Measurements from ENCODE around the gene DGKZ.

- TF ChIP-seq, protein P1, sequence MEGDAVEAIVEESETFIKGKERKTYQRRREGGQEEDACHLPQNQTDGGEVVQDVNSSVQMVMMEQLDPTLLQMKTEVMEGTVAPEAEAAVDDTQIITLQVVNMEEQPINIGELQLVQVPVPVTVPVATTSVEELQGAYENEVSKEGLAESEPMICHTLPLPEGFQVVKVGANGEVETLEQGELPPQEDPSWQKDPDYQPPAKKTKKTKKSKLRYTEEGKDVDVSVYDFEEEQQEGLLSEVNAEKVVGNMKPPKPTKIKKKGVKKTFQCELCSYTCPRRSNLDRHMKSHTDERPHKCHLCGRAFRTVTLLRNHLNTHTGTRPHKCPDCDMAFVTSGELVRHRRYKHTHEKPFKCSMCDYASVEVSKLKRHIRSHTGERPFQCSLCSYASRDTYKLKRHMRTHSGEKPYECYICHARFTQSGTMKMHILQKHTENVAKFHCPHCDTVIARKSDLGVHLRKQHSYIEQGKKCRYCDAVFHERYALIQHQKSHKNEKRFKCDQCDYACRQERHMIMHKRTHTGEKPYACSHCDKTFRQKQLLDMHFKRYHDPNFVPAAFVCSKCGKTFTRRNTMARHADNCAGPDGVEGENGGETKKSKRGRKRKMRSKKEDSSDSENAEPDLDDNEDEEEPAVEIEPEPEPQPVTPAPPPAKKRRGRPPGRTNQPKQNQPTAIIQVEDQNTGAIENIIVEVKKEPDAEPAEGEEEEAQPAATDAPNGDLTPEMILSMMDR (IDR thresholded peaks at IDR 0.05): no peak
- TF ChIP-seq POLR2A (IDR thresholded peaks at IDR 0.05): no peak
Measured at GRCh38 chr11:46322759-46323158, 24.5 kb upstream of the DGKZ start.
